Neural cell (in vitro differentiated cells): ENCODE measurements around the gene KIFAP3. TPM values are rescaled to one million over a fixed set of nuclear protein-coding genes. Genes with fewer than 3 reads are reported as not detected.

Experiments
- H2AFZ ChIP-seq: fragments of 200-600, 300-800 bp; sonication (generic), shearing (Covaris generic); 2 replicates; pipeline ENCODE4 v1.6.0; 2014; ENCODE audit warnings: low read depth, mild to moderate bottlenecking, antibody characterized with exemption, low read length, moderate library complexity
- H3F3A ChIP-seq: fragments of 200-600 bp; shearing (Covaris generic); 2 replicates; pipeline ENCODE4 v1.6.1; 2016; ENCODE audit warnings: mild to moderate bottlenecking, moderate library complexity, mixed read lengths, antibody characterized with exemption, low read length; ENCODE audit not compliant: insufficient read depth, poor library complexity, severe bottlenecking
- H3K27ac ChIP-seq: fragments of 200-600, 300-800 bp; sonication (generic), shearing (Covaris generic); 2 replicates; pipeline ENCODE4 v1.5.1; 2014; ENCODE audit warnings: mild to moderate bottlenecking, low read length, moderate library complexity
- H3K27me3 ChIP-seq: fragments of 300-800, 200-600 bp; sonication (generic), shearing (Covaris generic); 2 replicates; pipeline ENCODE4 v1.6.0; 2014; ENCODE audit warnings: mild to moderate bottlenecking, low read depth, low read length, moderate library complexity; ENCODE audit not compliant: insufficient read depth
- H3K36me3 ChIP-seq: fragments of 300-800, 200-600 bp; sonication (generic), shearing (Covaris generic); 2 replicates; pipeline ENCODE4 v1.5.1; 2014; ENCODE audit warnings: mild to moderate bottlenecking, antibody characterized with exemption, low read length, moderate library complexity; ENCODE audit not compliant: insufficient read depth
- H3K4me2 ChIP-seq: fragments of 300-800, 200-600 bp; sonication (generic), shearing (Covaris generic); 2 replicates; pipeline ENCODE4 v1.6.0; 2014; ENCODE audit warnings: mild to moderate bottlenecking, low read length
- H3K4me3 ChIP-seq: fragments of 300-800, 200-600 bp; sonication (generic), shearing (Covaris generic); 2 replicates; pipeline ENCODE4 v1.5.1; 2014; ENCODE audit warnings: mild to moderate bottlenecking, low read length, moderate library complexity
- H3K79me2 ChIP-seq: fragments of 200-600 bp; shearing (Covaris generic); replicated peaks from 2 replicates; pipeline ENCODE4 v1.6.0; 2014; ENCODE audit warnings: mild to moderate bottlenecking, low read length, moderate library complexity; ENCODE audit not compliant: insufficient read depth
- H3K9ac ChIP-seq: fragments of 300-800, 200-600 bp; sonication (generic), shearing (Covaris generic); 2 replicates; pipeline ENCODE4 v1.6.1; 2016; ENCODE audit warnings: mild to moderate bottlenecking, low read length, mixed read lengths
- H3K9me2 ChIP-seq: fragments of 200-600 bp; shearing (Covaris generic); 2 replicates; pipeline ENCODE4 v1.6.1; 2016; ENCODE audit warnings: mild to moderate bottlenecking, low read length, mixed read lengths; ENCODE audit not compliant: insufficient read depth
- H3K9me3 ChIP-seq: fragments of 200-600, 300-800 bp; sonication (generic), shearing (Covaris generic); 2 replicates; pipeline ENCODE4 v1.6.1; 2016; ENCODE audit warnings: mild to moderate bottlenecking, mixed run types, low read length, moderate library complexity, mixed read lengths
- H4K20me1 ChIP-seq: fragments of 200-600 bp; shearing (Covaris generic); 2 replicates; pipeline ENCODE4 v1.6.1; 2016; ENCODE audit warnings: mild to moderate bottlenecking, mixed run types; ENCODE audit not compliant: insufficient read depth
- EP300 ChIP-seq: fragments of 450-650 bp; conservative IDR thresholded peaks from 2 replicates; pipeline ENCODE4 v1.6.1; 2014; ENCODE audit warnings: antibody characterized with exemption, mild to moderate bottlenecking, moderate library complexity; ENCODE audit not compliant: poor library complexity, severe bottlenecking
- EZH2 ChIP-seq: fragments of 200-600, 300-800 bp; shearing (Covaris generic), sonication (generic); IDR thresholded peaks from 2 replicates; pipeline ENCODE4 v1.6.1; 2014; ENCODE audit warnings: antibody characterized with exemption, low read length, borderline replicate concordance, mild to moderate bottlenecking; ENCODE audit not compliant: insufficient read depth, poor library complexity, severe bottlenecking
- MXI1 ChIP-seq: fragments of 450-650 bp; conservative IDR thresholded peaks from 2 replicates; pipeline ENCODE4 v1.6.1; 2014; ENCODE audit warnings: antibody characterized with exemption, mild to moderate bottlenecking; ENCODE audit not compliant: poor library complexity, severe bottlenecking
- POLR2AphosphoS5 ChIP-seq: IDR thresholded peaks from 2 replicates; pipeline ENCODE4 v1.6.1; 2012
- RAD21 ChIP-seq: fragments of 450-650 bp; conservative IDR thresholded peaks from 2 replicates; pipeline ENCODE4 v1.6.1; 2014; ENCODE audit warnings: antibody characterized with exemption, mild to moderate bottlenecking, moderate library complexity
- SMC3 ChIP-seq: fragments of 450-650 bp; conservative IDR thresholded peaks from 2 replicates; pipeline ENCODE4 v1.6.1; 2014; ENCODE audit warnings: antibody characterized with exemption, mild to moderate bottlenecking, moderate library complexity; ENCODE audit not compliant: poor library complexity
- TAF1 ChIP-seq: IDR thresholded peaks from 2 replicates; pipeline ENCODE4 v1.6.1; 2012; ENCODE audit warnings: low read depth
- polyA plus RNA-seq: library from polyadenylated mRNA; depleted of rRNA; stranded (reverse); fragments of >200 nt; gene quantifications from 2 replicates; pipeline ENCODE4 v1.2.3, GENCODE V29; 2014
- TF ChIP-seq, protein P1 (sequence below): fragments of 450-650 bp; IDR thresholded peaks from 2 replicates; pipeline ENCODE4 v1.5.1; 2014; ENCODE audit warnings: antibody characterized with exemption, mild to moderate bottlenecking, moderate library complexity; ENCODE audit not compliant: poor library complexity, severe bottlenecking
- TF ChIP-seq, protein P2 (sequence below): IDR thresholded peaks from 2 replicates; pipeline ENCODE4 v1.6.1; 2012; ENCODE audit warnings: borderline replicate concordance

Gene KIFAP3
- polyA plus RNA-seq, 1 donor from 2014 or later, result 256 TPM

DNA sequence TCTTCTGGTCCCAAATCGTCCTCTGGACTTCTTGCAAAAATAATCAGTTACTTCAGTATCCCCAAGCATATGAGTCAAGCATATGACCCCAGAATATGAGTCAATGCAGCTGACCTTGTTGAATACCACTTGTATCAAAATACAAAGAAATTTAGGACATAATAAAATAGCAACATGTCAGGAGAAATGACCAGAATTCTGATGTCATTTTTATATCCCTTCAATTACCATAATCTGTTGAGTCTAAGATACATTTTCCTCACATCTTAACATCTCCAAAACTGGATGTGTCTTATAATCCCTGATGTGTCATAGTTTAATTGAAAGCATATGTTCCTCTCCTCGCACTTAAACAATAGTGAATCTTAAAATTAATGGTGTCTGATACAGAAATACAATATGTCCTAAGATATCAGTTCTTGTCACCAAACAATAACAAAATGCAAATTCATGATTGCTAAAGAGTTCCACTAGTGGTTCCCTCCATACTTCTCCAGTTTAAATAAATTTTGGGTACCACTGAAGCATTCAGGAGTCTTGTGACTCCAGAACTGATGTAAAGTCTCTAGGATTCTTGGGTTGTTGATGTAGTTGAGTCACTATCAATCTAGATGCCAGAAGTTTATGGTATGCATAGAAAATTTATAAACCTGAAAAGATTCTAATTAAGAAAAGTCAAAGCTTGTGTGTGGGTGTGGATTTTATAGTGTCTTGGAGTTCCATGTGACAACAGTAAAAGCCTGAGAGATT lies 41.8 kb downstream of the KIFAP3 start:
- H3K27me3 ChIP-seq, result no peaks in the 10 kb centered on the region
- H3K4me2 ChIP-seq, result no peak overlapping the region
- no peaks in the 10 kb centered on the region for H4K20me1 ChIP-seq
- no peak overlapping the region for H3K4me3 ChIP-seq
- no peak overlapping the region for H2AFZ ChIP-seq
- H3K36me3 ChIP-seq, result peaks cover 8% of the 10 kb centered on the region
- no peak overlapping the region for H3K27ac ChIP-seq
- H3F3A ChIP-seq, result no peaks in the 10 kb centered on the region
- no peaks in the 10 kb centered on the region for H3K79me2 ChIP-seq
- no peak overlapping the region for H3K9ac ChIP-seq
- H3K9me2 ChIP-seq, result no peaks in the 10 kb centered on the region
- no peaks in the 10 kb centered on the region for H3K9me3 ChIP-seq
- TF ChIP-seq EZH2, result no peak
- no peak for TF ChIP-seq POLR2AphosphoS5
- TF ChIP-seq RAD21, result no peak
- TF ChIP-seq EP300, result no peak
- no peak for TF ChIP-seq MXI1
- TF ChIP-seq TAF1, result no peak
- no peak for TF ChIP-seq SMC3
- TF ChIP-seq, protein P1, sequence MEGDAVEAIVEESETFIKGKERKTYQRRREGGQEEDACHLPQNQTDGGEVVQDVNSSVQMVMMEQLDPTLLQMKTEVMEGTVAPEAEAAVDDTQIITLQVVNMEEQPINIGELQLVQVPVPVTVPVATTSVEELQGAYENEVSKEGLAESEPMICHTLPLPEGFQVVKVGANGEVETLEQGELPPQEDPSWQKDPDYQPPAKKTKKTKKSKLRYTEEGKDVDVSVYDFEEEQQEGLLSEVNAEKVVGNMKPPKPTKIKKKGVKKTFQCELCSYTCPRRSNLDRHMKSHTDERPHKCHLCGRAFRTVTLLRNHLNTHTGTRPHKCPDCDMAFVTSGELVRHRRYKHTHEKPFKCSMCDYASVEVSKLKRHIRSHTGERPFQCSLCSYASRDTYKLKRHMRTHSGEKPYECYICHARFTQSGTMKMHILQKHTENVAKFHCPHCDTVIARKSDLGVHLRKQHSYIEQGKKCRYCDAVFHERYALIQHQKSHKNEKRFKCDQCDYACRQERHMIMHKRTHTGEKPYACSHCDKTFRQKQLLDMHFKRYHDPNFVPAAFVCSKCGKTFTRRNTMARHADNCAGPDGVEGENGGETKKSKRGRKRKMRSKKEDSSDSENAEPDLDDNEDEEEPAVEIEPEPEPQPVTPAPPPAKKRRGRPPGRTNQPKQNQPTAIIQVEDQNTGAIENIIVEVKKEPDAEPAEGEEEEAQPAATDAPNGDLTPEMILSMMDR, result no peak
- TF ChIP-seq, protein P2, sequence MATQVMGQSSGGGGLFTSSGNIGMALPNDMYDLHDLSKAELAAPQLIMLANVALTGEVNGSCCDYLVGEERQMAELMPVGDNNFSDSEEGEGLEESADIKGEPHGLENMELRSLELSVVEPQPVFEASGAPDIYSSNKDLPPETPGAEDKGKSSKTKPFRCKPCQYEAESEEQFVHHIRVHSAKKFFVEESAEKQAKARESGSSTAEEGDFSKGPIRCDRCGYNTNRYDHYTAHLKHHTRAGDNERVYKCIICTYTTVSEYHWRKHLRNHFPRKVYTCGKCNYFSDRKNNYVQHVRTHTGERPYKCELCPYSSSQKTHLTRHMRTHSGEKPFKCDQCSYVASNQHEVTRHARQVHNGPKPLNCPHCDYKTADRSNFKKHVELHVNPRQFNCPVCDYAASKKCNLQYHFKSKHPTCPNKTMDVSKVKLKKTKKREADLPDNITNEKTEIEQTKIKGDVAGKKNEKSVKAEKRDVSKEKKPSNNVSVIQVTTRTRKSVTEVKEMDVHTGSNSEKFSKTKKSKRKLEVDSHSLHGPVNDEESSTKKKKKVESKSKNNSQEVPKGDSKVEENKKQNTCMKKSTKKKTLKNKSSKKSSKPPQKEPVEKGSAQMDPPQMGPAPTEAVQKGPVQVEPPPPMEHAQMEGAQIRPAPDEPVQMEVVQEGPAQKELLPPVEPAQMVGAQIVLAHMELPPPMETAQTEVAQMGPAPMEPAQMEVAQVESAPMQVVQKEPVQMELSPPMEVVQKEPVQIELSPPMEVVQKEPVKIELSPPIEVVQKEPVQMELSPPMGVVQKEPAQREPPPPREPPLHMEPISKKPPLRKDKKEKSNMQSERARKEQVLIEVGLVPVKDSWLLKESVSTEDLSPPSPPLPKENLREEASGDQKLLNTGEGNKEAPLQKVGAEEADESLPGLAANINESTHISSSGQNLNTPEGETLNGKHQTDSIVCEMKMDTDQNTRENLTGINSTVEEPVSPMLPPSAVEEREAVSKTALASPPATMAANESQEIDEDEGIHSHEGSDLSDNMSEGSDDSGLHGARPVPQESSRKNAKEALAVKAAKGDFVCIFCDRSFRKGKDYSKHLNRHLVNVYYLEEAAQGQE, result no peak

DNA sequence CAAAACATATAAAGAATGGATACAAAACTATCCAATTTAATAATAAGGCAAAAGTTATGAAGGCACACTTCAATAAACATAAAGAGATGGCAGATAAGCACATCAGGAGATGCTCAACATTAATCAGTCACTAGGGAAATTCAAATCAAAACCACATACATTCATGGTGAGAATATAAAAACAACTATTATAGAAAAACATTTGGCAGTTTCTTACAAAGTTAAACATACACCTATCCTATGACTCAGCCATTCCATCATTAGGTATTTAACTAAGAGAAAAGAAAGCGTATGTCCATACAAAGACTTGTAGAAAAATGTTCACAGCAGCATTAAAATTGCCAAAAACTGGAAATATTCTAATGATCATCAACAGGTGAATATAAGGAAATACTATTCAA lies 44.3 kb downstream of the KIFAP3 start:
- H4K20me1 ChIP-seq, result no peaks in the 10 kb centered on the region
- no peak overlapping the region for H3K27ac ChIP-seq
- H3K9me3 ChIP-seq, result no peaks in the 10 kb centered on the region
- H3K27me3 ChIP-seq, result no peaks in the 10 kb centered on the region
- no peak overlapping the region for H3K4me3 ChIP-seq
- TF ChIP-seq EZH2, result no peak
- TF ChIP-seq RAD21, result no peak
- TF ChIP-seq, protein P2, result no peak
- TF ChIP-seq SMC3, result no peak
- no peaks in the 10 kb centered on the region for H3F3A ChIP-seq
- peaks cover 8% of the 10 kb centered on the region for H3K36me3 ChIP-seq
- H3K79me2 ChIP-seq, result no peaks in the 10 kb centered on the region
- no peaks in the 10 kb centered on the region for H3K9me2 ChIP-seq
- no peak overlapping the region for H3K9ac ChIP-seq
- no peak overlapping the region for H3K4me2 ChIP-seq
- no peak overlapping the region for H2AFZ ChIP-seq
